GM13977 (cell line): Measurements from ENCODE around the gene SLX4IP.

Experiments used
- DNase-seq: peaks from one replicate; pipeline ENCODE4 v3.0.0; 2012; ENCODE audit warnings: low spot score
- in situ Hi-C: fragments of 300-500 bp; cut with MboI; formaldehyde crosslinking; loops from one replicate; pipeline ENCODE4 v1.12.0; 2022; ENCODE audit warnings: low sequenced_read_pairs, low pct_unique_long_range_greater_than_20kb, mixed read lengths, inconsistent platforms; ENCODE audit not compliant: unreplicated experiment
- TF ChIP-seq, protein P1 (sequence below): IDR thresholded peaks from 2 replicates; pipeline ENCODE4 v1.5.1; 2012; ENCODE audit warnings: mild to moderate bottlenecking, control low read depth; ENCODE audit not compliant: insufficient read depth; ENCODE audit errors: extremely low read depth, missing control alignments

SLX4IP gene

DNA sequence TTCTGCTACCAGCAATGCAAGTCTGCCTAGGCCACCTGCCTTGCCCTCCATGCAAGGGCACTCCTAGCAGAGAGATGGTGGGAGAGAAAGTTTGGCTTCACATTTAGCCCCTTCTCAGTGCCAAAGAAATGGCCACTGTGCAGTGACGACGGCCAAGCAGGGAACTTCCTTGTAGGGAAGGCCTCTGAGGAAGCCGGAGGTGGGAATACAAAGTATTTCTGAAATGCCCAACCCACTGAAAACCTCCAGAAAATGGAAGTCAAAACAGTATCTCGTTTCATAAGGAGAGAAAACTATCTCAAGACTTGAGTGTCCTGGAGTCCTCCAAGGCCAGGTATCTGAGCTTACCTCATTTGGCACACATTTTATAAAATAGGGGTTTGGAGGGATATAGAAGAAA, 196.0 kb downstream of the SLX4IP start:
- in situ Hi-C loops, result no loop called here
- no peak for DNase-seq
- TF ChIP-seq, protein P1, sequence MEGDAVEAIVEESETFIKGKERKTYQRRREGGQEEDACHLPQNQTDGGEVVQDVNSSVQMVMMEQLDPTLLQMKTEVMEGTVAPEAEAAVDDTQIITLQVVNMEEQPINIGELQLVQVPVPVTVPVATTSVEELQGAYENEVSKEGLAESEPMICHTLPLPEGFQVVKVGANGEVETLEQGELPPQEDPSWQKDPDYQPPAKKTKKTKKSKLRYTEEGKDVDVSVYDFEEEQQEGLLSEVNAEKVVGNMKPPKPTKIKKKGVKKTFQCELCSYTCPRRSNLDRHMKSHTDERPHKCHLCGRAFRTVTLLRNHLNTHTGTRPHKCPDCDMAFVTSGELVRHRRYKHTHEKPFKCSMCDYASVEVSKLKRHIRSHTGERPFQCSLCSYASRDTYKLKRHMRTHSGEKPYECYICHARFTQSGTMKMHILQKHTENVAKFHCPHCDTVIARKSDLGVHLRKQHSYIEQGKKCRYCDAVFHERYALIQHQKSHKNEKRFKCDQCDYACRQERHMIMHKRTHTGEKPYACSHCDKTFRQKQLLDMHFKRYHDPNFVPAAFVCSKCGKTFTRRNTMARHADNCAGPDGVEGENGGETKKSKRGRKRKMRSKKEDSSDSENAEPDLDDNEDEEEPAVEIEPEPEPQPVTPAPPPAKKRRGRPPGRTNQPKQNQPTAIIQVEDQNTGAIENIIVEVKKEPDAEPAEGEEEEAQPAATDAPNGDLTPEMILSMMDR, result no peak

DNA sequence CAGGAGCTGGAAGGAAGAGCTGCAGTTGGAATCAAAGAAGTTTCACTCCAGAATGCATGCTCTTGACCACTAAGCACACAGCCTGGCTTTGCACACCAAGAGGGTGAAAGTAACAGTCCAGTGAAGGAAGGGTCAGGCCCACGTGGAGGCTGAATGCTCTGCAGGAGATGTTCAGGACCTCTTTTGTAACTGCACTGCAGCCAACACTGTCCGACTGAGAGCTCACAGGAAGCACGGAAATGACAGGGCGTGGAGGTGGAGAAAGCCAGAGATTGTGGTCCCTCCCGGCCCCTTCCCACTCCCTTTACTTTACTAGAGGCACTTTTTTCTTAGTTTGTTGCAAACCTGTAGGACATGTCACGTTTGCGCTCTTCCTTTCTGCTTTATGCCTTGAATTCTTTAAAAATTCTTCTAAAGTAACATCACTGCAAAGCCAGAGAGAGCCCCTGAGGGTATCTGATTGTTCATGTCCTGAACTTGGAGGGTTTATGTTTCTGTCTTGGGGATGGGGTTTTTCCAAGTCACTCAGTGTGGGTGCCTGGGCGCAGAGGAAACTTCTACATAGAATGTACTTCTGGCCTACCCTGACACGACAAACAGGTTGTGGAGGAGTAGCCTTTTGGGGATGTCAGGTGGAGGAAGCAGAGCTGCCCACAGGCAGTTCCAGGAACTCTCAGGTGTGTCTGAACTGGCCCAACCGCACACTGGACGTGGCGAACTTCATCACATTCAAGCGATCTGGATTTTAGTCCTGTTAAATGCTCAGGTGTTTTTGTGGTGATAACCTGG, 197.8 kb downstream of the SLX4IP start:
- DNase-seq, result no peak
- TF ChIP-seq, protein P1, result no peak
- in situ Hi-C loops, result no loop called here

DNA sequence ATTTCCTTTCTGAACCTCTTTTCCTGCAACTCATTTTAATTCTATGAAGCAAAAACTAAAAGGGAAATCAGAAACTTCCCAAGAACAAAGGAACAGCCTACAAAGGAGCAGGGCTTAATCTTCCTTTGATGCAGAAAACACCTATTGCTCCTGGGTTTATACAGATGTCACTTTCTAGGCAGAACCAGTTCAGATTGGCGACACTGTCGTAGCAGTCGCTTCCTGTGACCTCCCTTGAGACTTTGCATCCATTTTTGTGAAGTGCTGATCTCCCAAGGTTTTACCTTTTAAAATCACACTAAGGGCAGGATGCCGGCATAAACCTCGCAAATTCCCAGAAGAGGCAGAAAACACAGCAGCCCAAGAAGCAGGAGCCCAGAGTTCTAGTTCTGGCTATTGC, 198.6 kb downstream of the SLX4IP start:
- in situ Hi-C loops, result no loop called here
- TF ChIP-seq, protein P1, result no peak
- no peak for DNase-seq

DNA sequence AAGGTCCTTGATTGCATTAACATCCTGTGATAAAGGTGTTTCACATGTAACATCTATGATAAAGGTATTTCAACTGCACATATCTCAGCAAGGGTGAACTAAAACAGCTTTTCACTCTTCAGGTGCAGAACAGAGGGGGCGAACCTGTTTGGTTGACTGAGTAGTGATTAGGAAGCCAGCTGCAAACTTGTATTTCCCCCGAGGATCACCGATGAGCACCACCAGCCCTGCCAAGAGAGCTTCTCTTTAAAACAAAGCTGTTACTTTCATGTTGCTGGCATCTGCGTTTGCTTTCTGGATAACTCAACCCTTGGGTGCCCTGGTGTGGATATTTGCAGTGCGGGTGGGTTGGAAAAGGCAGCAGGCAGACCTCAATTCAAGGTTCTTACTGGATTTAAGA, 199.1 kb downstream of the SLX4IP start:
- in situ Hi-C loops, result no loop called here
- DNase-seq, result no peak
- TF ChIP-seq, protein P1, result no peak

DNA sequence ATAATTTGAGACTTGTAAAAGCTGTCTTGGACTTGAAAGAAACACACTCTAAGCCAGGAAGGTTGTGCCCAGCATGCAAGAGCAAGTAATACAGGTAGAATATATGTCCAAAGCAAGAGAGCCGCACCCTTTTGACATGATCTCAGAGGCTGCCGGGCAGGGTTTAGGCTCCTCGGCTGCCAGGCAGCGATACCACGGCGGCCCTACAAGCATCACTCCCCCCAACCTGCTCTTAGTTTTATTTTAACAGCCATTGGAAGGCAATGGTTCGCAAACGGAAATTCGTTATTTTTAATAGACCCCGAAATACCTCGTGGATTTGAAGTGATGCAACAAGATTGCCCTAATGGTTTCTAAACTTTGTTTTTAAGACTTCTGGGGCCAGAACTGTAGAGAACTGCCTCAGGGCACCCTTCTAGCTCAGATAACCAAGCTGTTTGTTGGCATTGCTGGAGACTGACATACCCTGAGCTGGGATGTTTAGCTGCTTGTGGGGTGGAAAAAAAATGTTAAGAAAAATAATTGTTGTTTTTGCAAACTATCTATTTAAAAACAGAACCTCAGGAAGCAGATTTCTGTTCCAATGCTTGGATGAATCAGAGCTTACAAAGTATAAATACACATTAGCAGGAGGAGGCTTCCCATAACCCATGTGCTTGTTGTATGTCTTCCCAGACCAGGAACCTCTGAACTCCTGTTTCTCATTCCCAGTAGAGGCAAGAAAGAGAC, 199.7 kb downstream of the SLX4IP start:
- no peak for DNase-seq
- in situ Hi-C loops, result no loop called here
- TF ChIP-seq, protein P1, result no peak

DNA sequence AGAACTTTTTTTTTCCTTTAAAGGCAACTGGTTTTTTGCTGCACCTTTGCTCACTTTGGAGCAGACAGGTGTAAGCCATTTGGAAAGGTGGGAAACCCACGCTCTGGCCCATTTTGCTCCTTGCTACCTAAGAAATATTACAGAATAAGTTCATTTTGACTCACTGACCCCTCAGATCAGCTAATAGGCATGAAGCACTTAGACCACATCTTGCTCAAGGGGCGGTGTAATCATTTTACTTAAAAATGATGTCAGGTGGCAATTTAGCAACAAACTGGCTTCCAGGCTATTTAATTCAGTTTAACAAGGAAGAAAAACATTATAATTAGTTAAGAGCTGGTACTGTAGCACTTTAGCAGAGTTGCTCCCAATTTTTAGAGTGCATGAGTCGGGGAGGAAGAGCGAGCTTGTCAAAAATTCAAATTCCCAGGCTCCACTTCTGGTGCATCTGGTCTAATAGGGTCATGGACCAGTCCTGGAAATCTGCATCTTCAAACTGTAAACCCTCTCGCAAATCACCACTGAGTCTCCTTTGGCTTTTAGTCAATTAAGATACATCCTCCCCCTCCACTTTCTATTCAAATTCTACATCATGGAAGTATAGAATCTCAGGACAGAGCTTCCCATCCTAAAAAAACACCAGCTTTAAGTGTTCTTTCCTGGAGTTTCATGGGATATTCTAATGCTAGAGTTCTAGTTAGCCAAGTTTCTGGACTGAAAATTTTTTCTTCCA, 200.5 kb downstream of the SLX4IP start:
- DNase-seq, result no peak
- in situ Hi-C loops, result no loop called here
- TF ChIP-seq, protein P1, result no peak
